ENCODE measurements around the gene HOXA7. TPM values are rescaled to one million over a fixed set of nuclear protein-coding genes. Genes with fewer than 3 reads are reported as not detected.

HOXA7 gene
- total and polyA plus RNA-seq, 2 of the 8 experiments (the other 6 are each of a cell fraction or from before 2014, with no cell fraction given), result 0.03 TPM; not detected in 1

DNA sequence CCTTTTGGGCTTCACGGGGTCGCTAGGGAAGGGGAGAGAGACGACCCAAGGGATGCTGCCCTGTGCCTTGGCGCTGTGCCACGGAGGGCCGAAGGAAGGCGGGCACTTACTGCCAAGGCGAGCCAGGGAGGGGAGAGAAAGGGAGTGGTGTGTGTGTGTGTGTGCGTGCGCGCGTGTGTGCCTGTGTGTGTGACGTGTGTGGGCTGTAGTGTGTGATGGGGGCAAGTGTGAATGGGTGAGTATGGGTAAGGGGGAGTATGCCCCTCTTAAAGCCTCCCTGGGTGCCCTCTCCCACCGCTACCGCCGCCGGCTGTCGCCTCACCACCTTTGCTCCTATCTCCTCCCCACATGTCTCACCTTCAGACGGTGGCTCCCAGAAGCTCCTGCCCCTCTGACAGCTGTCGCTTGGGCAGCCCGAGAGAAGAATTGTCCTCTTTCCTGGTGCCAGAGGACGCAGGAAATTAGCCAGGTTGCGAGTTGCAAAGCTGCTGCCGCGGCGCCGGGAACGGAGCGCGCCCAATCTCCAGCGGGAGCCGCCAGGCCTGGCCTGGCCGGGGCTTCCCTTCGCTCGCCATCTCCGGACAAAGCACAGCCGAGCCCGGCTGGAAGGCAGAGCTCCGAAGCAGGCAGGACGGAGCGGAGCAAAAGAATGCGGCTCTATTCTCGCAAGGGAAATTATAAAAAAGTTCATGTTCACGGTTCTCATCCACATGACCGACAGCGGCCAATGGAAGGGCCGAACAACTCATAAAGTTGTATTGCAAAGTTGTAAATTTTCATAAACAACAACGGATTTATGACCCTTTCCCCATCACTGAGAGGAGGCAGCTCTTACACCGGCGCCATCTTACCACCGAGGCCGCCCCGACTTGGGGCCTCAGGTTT, 4.3 kb downstream of the HOXA7 start, which contains the start of gene HOXA3:
Gene HOXA3, minus strand, starts transcription at position 653 of the 885 bp plus-strand sequence. CDS start 41,943 bp downstream, outside the sequence.
- no peak within 1 kb of the TSS for H3K9ac ChIP-seq (replicated peaks in 1 of 4; ENCODE audit: extremely low read depth in 1 of 4, low read depth in 3 of 4, low read length in 3 of 4)
- DNase-seq (ENCODE audit: low read depth in 1 of 2, low spot score in 2 of 2) (peak in 1 of 2 experiments; percentile 63), FAIRE-seq (no peak)
- no peak within 1 kb of the TSS for H4K8ac ChIP-seq (ENCODE audit: extremely low read depth, insufficient read depth, low read length)
- no peak within 1 kb of the TSS for H2BK12ac ChIP-seq (ENCODE audit: low read depth, low read length)
- H4K20me1 ChIP-seq (replicated peaks in 1 of 2; ENCODE audit: control insufficient read depth in 1 of 2, insufficient read depth in 2 of 2, low read length in 2 of 2), result peaks cover 29 to 47% of the 10 kb centered on the region in 2 experiments
- H3K27me3 ChIP-seq (replicated peaks in 1 of 4; ENCODE audit: control insufficient read depth in 3 of 4, extremely low read depth in 1 of 4, insufficient read depth in 3 of 4, low read length in 3 of 4), result peaks cover 98 to 100% (median 100%) of the 10 kb centered on the region in 4 experiments
- TF ChIP-seq EZH2 (IDR thresholded peaks at IDR 0.05; ENCODE audit: low read depth, low read length, severe bottlenecking) (peak; percentile 97), SUZ12 (IDR thresholded peaks at IDR 0.05; ENCODE audit: low read length) (peak; percentile 93), SRF (IDR thresholded peaks at IDR 0.05; ENCODE audit: low read depth, low read length) (no peak), CBX8 (IDR thresholded peaks at IDR 0.05; ENCODE audit: borderline replicate concordance, low read depth, low read length) (no peak), JUN (IDR thresholded peaks at IDR 0.05; ENCODE audit: low read depth, low read length) (no peak), CEBPB (IDR thresholded peaks at IDR 0.05; ENCODE audit: low read depth, low read length) (no peak), KDM1A (IDR thresholded peaks at IDR 0.05; ENCODE audit: borderline replicate concordance, low read length) (no peak), CREB1 (IDR thresholded peaks at IDR 0.05) (no peak), KDM4A (IDR thresholded peaks at IDR 0.05; ENCODE audit: low read depth, low read length, severe bottlenecking) (no peak)
- H3K18ac ChIP-seq (ENCODE audit: extremely low read depth, low read length), result no peak within 1 kb of the TSS
- H2BK15ac ChIP-seq (ENCODE audit: low read length), result no peak within 1 kb of the TSS
- H3K36me3 ChIP-seq (ENCODE audit: control insufficient read depth in 2 of 4, insufficient read depth in 4 of 4, low read length in 3 of 4), result peaks cover 0 to 14% (median 0%) of the 10 kb centered on the region in 4 experiments; a peak in 1 of 8 replicates
- no peak within 1 kb of the TSS for H4K91ac ChIP-seq (replicated peaks; ENCODE audit: insufficient read length, low read length)
- no peaks in the 10 kb centered on the region for H3K79me2 ChIP-seq (ENCODE audit: control insufficient read depth in 1 of 2, insufficient read depth in 2 of 2, low read length in 2 of 2)
- H3K23ac ChIP-seq (ENCODE audit: insufficient read length), result no peak within 1 kb of the TSS
- 15% methylated on average over 48 of the region's 53 CpGs; no CpG with 5 or more reads in 1 of the 2 experiments for WGBS, 2 experiments (ENCODE audit: extremely low coverage in 1 of 2, insufficient coverage in 1 of 2, insufficient read length in 1 of 2, insufficient replicate concordance in 2 of 2, low coverage in 1 of 2, low lambda C conversion rate in 2 of 2, missing lambda C conversion rate in 1 of 2)
- H2BK5ac ChIP-seq (ENCODE audit: low read depth, low read length), result no peak within 1 kb of the TSS
- ChIA-PET CTCF (ENCODE audit: partially characterized antibody) (interaction anchor here (0.8 to 12.5 kb wide), 11 partner anchors 7 to 472 kb away, joined by 3 to 123 read pairs (median 4); partner anchors contain the start of genes HOXA1, HOXA4, HOXA5 and HOXA9), POLR2A (ENCODE audit: partially characterized antibody) (interaction anchor here (1.9 kb wide), 1 partner anchor 9 kb away, joined by 5 read pairs; the partner anchor contains the start of gene HOXA5)
- H3K56ac ChIP-seq (replicated peaks; ENCODE audit: insufficient read length, low read depth, low read length), result no peak within 1 kb of the TSS
- no peaks in the 10 kb centered on the region for H3K79me1 ChIP-seq (ENCODE audit: low read depth, low read length)
- H2AFZ ChIP-seq (ENCODE audit: low read length), result no peak within 1 kb of the TSS
- H2AK5ac ChIP-seq (ENCODE audit: low read depth, low read length), result peak within 1 kb of the TSS; percentile 48; the same call in 1 of the 2 replicates
- no peak within 1 kb of the TSS for H2BK120ac ChIP-seq (replicated peaks; ENCODE audit: low read depth, low read length)
- H3K4ac ChIP-seq (replicated peaks; ENCODE audit: insufficient read length, low read depth, low read length), result no peak within 1 kb of the TSS
- peak within 1 kb of the TSS in 1 of 2 experiments; percentile 58; a peak in 3 of 4 replicates for H3K4me2 ChIP-seq (ENCODE audit: insufficient read depth in 1 of 2, low read depth in 2 of 2, low read length in 2 of 2)
- H3K14ac ChIP-seq (ENCODE audit: insufficient read length), result no peak within 1 kb of the TSS
- peaks cover 0 to 8% (median 3%) of the 10 kb centered on the region in 4 experiments; a peak in 4 of 7 replicates for H3K4me1 ChIP-seq (replicated peaks in 1 of 4; ENCODE audit: control insufficient read depth in 3 of 4, insufficient read depth in 4 of 4, low read length in 3 of 4)
- H4K5ac ChIP-seq (ENCODE audit: insufficient read length, low read depth, low read length), result no peak within 1 kb of the TSS
- H3K9me3 ChIP-seq (ENCODE audit: insufficient read depth in 2 of 2, low read depth in 1 of 2, low read length in 1 of 2), result peaks cover 0 to 10% of the 10 kb centered on the region in 2 experiments; a peak in 1 of 4 replicates
- H3K27ac ChIP-seq (ENCODE audit: low read depth, low read length), result no peak within 1 kb of the TSS
- H2BK20ac ChIP-seq (ENCODE audit: low read length), result no peak within 1 kb of the TSS
- peaks cover 2% of the 10 kb centered on the region; the same call in 1 of the 2 replicates for H3K23me2 ChIP-seq (ENCODE audit: low read depth, low read length)
- peak within 1 kb of the TSS in 1 of 4 experiments; percentile 19; a peak in 1 of 8 replicates for H3K4me3 ChIP-seq (ENCODE audit: extremely low read depth in 1 of 4, insufficient read depth in 2 of 4, low read depth in 3 of 4, low read length in 4 of 4)

All from H1 (cell line).